Skeletal muscle tissue (tissue), 4 donors: Measurements from ENCODE around the gene PPP5C. TPM values are rescaled to one million over a fixed set of nuclear protein-coding genes. Genes with fewer than 3 reads are reported as not detected.
"Not testable (repeated sequence)": the region's sequence is repeated elsewhere in the genome, so short reads cannot be mapped to it uniquely, and the experiment has no call there.

ENCODE experiments used
- H3K27ac ChIP-seq: one replicate; pipeline ENCODE4 v1.7.0; 2013; ENCODE audit warnings: mild to moderate bottlenecking, low read depth, low read length, inconsistent platforms
- H3K27me3 ChIP-seq, 3 donors: one replicate each; pipeline ENCODE4 v1.7.0; 2013; ENCODE audit warnings: low read length in 3 of 3; ENCODE audit not compliant: control insufficient read depth in 3 of 3, insufficient read depth in 3 of 3
- H3K36me3 ChIP-seq, 3 donors: one replicate each; pipeline ENCODE4 v1.7.0; 2013; ENCODE audit warnings: low read length in 3 of 3; ENCODE audit not compliant: control insufficient read depth in 3 of 3, insufficient read depth in 3 of 3
- H3K4me1 ChIP-seq, 3 donors: one replicate each; pipeline ENCODE4 v1.7.0; 2013; ENCODE audit warnings: low read length in 3 of 3, mild to moderate bottlenecking in 3 of 3; ENCODE audit not compliant: control insufficient read depth in 3 of 3, insufficient read depth in 3 of 3
- H3K4me3 ChIP-seq, 3 donors: one replicate each; pipeline ENCODE4 v1.7.0; 2013; ENCODE audit warnings: low read length in 3 of 3
- H3K9ac ChIP-seq, 3 donors: one replicate each; pipeline ENCODE4 v1.7.0; 2013; ENCODE audit warnings: low read length in 3 of 3, mild to moderate bottlenecking in 3 of 3, moderate library complexity in 2 of 3, low read depth in 1 of 3
- H3K9me3 ChIP-seq, 3 donors: one replicate each; pipeline ENCODE4 v1.7.0; 2013; ENCODE audit warnings: low read length in 3 of 3; ENCODE audit not compliant: control insufficient read depth in 3 of 3
- total RNA-seq: library from RNA; depleted of rRNA; stranded (reverse); fragments of >200 nt; gene quantifications from one replicate; pipeline ENCODE4 v1.2.3, GENCODE V29; 2014
- donor health status: Osteomylitis.

The PPP5C gene
- total RNA-seq, 1 donor from 2014 or later, result 44.4 TPM

- Histone ChIP-seq H3K4me1 (peaks cover 0 to 7% (median 3%) of the 10 kb centered on the region in 3 donors), H3K27ac (no peak overlapping the region), H3K4me3 (no peak overlapping the region), H3K27me3 (peaks cover 11 to 33% (median 27%) of the 10 kb centered on the region in 3 donors), H3K9me3 (no peaks in the 10 kb centered on the region), H3K9ac (no peak overlapping the region), H3K36me3 (no peaks in the 10 kb centered on the region)
Observed at GRCh38 chr19:46423188-46423587, 76.3 kb downstream of the PPP5C start.

- peak overlapping the region in 2 of 3 donors; percentile 34 to 62 for H3K9ac ChIP-seq
- H3K36me3 ChIP-seq, result no peaks in the 10 kb centered on the region
- peaks cover 15 to 47% (median 42%) of the 10 kb centered on the region in 3 donors for H3K27me3 ChIP-seq
- no peaks in the 10 kb centered on the region for H3K9me3 ChIP-seq
- H3K4me1 ChIP-seq, result peaks cover 3 to 12% (median 6%) of the 10 kb centered on the region in 3 donors
- peak overlapping the region; percentile 61 to 71 (median 69) for H3K4me3 ChIP-seq
- H3K27ac ChIP-seq, result no peak overlapping the region
Observed at GRCh38 chr19:46426035-46426505, 79.2 kb downstream of the PPP5C start.

GRCh38 chr19:46426506-46427162, 79.7 kb downstream of the PPP5C start:
- Histone ChIP-seq H3K4me3 (peak overlapping the region; percentile 61 to 71 (median 69)), H3K9me3 (no peaks in the 10 kb centered on the region), H3K27me3 (peaks cover 17 to 50% (median 45%) of the 10 kb centered on the region in 3 donors), H3K36me3 (no peaks in the 10 kb centered on the region), H3K27ac (no peak overlapping the region), H3K9ac (peak overlapping the region in 2 of 3 donors; percentile 44 to 62), H3K4me1 (peaks cover 3 to 12% (median 6%) of the 10 kb centered on the region in 3 donors)

- Histone ChIP-seq H3K27me3 (peaks cover 17 to 48% (median 45%) of the 10 kb centered on the region in 3 donors), H3K36me3 (no peaks in the 10 kb centered on the region), H3K9ac (no peak overlapping the region), H3K9me3 (no peaks in the 10 kb centered on the region), H3K4me3 (no peak overlapping the region), H3K4me1 (peaks cover 3 to 12% (median 6%) of the 10 kb centered on the region in 3 donors), H3K27ac (no peak overlapping the region)
Observed at GRCh38 chr19:46427518-46428045, 80.7 kb downstream of the PPP5C start.

GRCh38 chr19:46428239-46429135, 81.6 kb downstream of the PPP5C start, which contains the start of gene PNMA8C:
PNMA8C (minus strand) TSS chr19:46428936; CDS start chr19:46428359, 577 bp downstream.
- no peaks in the 10 kb centered on the region for H3K9me3 ChIP-seq
- H3K4me1 ChIP-seq, result peaks cover 3 to 12% (median 6%) of the 10 kb centered on the region in 3 donors
- peaks cover 17 to 48% (median 45%) of the 10 kb centered on the region in 3 donors for H3K27me3 ChIP-seq
- no peak within 1 kb of the TSS for H3K27ac ChIP-seq
- H3K4me3 ChIP-seq, result peak within 1 kb of the TSS in 2 of 3 donors; percentile 2 to 29
- no peaks in the 10 kb centered on the region for H3K36me3 ChIP-seq
- peak within 1 kb of the TSS in 1 of 3 donors; percentile 21 for H3K9ac ChIP-seq

- peaks cover 3 to 12% (median 6%) of the 10 kb centered on the region in 3 donors for H3K4me1 ChIP-seq
- H3K27ac ChIP-seq, result no peak overlapping the region
- no peak overlapping the region for H3K4me3 ChIP-seq
- H3K27me3 ChIP-seq, result peaks cover 17 to 47% (median 47%) of the 10 kb centered on the region in 3 donors
- H3K9ac ChIP-seq, result no peak overlapping the region
- no peaks in the 10 kb centered on the region for H3K9me3 ChIP-seq
- H3K36me3 ChIP-seq, result no peaks in the 10 kb centered on the region
Observed at GRCh38 chr19:46429999-46430398, 83.1 kb downstream of the PPP5C start.

GRCh38 chr19:46431824-46432223, 84.9 kb downstream of the PPP5C start:
- peaks cover 3 to 7% (median 6%) of the 10 kb centered on the region in 3 donors for H3K4me1 ChIP-seq

GRCh38 chr19:46433470-46433869, 86.6 kb downstream of the PPP5C start:
- H3K9me3 ChIP-seq, H3K4me1 ChIP-seq, H3K27ac ChIP-seq, H3K36me3 ChIP-seq, H3K9ac ChIP-seq, H3K4me3 ChIP-seq: not testable (repeated sequence)
- peaks cover 8 to 23% (median 20%) of the 10 kb centered on the region in 3 donors for H3K27me3 ChIP-seq

More at GRCh38 chr19:46431824-46432223, 84.9 kb downstream of the PPP5C start:
- Histone ChIP-seq H3K9ac (no peak overlapping the region), H3K27me3 (peaks cover 17 to 38% (median 36%) of the 10 kb centered on the region in 3 donors), H3K36me3 (no peaks in the 10 kb centered on the region), H3K9me3 (no peaks in the 10 kb centered on the region), H3K27ac (no peak overlapping the region), H3K4me3 (no peak overlapping the region)

GRCh38 chr19:46435009-46435408, 88.1 kb downstream of the PPP5C start:
- H3K9me3 ChIP-seq, result no peaks in the 10 kb centered on the region
- H3K36me3 ChIP-seq, result no peaks in the 10 kb centered on the region
- no peak overlapping the region for H3K4me3 ChIP-seq
- H3K4me1 ChIP-seq, result no peaks in the 10 kb centered on the region
- H3K9ac ChIP-seq, result no peak overlapping the region
- H3K27me3 ChIP-seq, result peaks cover 6 to 12% (median 11%) of the 10 kb centered on the region in 3 donors
- no peak overlapping the region for H3K27ac ChIP-seq
